Activated naive CD4-positive, alpha-beta T cell (primary cell): ENCODE results near the gene NRXN3.

Source experiments
- DNase-seq, 4 experiments: peaks; one replicate each; lab custom pipeline; 2025; lab: John Stamatoyannopoulos, UW

The NRXN3 gene

GRCh38 chr14:79540394-79540793, 1370.2 kb downstream of the NRXN3 start:
- DNase-seq: no peak

GRCh38 chr14:79542121-79542520, 1371.9 kb downstream of the NRXN3 start:
- no peak for DNase-seq

GRCh38 chr14:79543348-79543747, 1373.2 kb downstream of the NRXN3 start:
- DNase-seq: no peak

- DNase-seq: no peak
Observed at GRCh38 chr14:79543967-79544697, 1374.0 kb downstream of the NRXN3 start.

GRCh38 chr14:79544698-79545070, 1374.5 kb downstream of the NRXN3 start:
- DNase-seq: no peak

GRCh38 chr14:79548836-79549235, 1378.7 kb downstream of the NRXN3 start:
- DNase-seq: no peak

- no peak for DNase-seq
Observed at GRCh38 chr14:79549515-79549914, 1379.3 kb downstream of the NRXN3 start.

- no peak for DNase-seq
Observed at GRCh38 chr14:79551523-79551922, 1381.3 kb downstream of the NRXN3 start.

GRCh38 chr14:79552778-79553177, 1382.6 kb downstream of the NRXN3 start:
- DNase-seq: no peak

GRCh38 chr14:79554816-79555215, 1384.6 kb downstream of the NRXN3 start:
- no peak for DNase-seq

GRCh38 chr14:79555429-79555828, 1385.3 kb downstream of the NRXN3 start:
- DNase-seq: no peak

GRCh38 chr14:79557309-79557708, 1387.1 kb downstream of the NRXN3 start:
- no peak for DNase-seq

- no peak for DNase-seq
Observed at GRCh38 chr14:79562185-79562584, 1392.0 kb downstream of the NRXN3 start.

- DNase-seq: no peak
Observed at GRCh38 chr14:79564371-79564770, 1394.2 kb downstream of the NRXN3 start.

GRCh38 chr14:79567306-79567705, 1397.1 kb downstream of the NRXN3 start:
- no peak for DNase-seq

GRCh38 chr14:79568594-79568993, 1398.4 kb downstream of the NRXN3 start:
- no peak for DNase-seq

GRCh38 chr14:79569072-79569471, 1398.9 kb downstream of the NRXN3 start:
- no peak for DNase-seq

GRCh38 chr14:79570648-79571047, 1400.5 kb downstream of the NRXN3 start:
- DNase-seq: no peak

- no peak for DNase-seq
Observed at GRCh38 chr14:79571366-79571765, 1401.2 kb downstream of the NRXN3 start.

- DNase-seq: no peak
Observed at GRCh38 chr14:79573486-79573885, 1403.3 kb downstream of the NRXN3 start.

GRCh38 chr14:79575032-79575431, 1404.9 kb downstream of the NRXN3 start:
- no peak for DNase-seq

- no peak for DNase-seq
Observed at GRCh38 chr14:79576424-79576823, 1406.3 kb downstream of the NRXN3 start.

- DNase-seq: no peak
Observed at GRCh38 chr14:79578470-79578869, 1408.3 kb downstream of the NRXN3 start.

- no peak for DNase-seq
Observed at GRCh38 chr14:79580414-79580813, 1410.2 kb downstream of the NRXN3 start.
